ENCODE results near the gene CDK6.
"Not testable (repeated sequence)": the region's sequence is repeated elsewhere in the genome, so short reads cannot be mapped to it uniquely, and the experiment has no call there.

CDK6 gene

GRCh38 chr7:92622030-92622429, 214.3 kb downstream of the CDK6 start:
- no peak for DNase-seq (ENCODE audit: low read depth)

DNA sequence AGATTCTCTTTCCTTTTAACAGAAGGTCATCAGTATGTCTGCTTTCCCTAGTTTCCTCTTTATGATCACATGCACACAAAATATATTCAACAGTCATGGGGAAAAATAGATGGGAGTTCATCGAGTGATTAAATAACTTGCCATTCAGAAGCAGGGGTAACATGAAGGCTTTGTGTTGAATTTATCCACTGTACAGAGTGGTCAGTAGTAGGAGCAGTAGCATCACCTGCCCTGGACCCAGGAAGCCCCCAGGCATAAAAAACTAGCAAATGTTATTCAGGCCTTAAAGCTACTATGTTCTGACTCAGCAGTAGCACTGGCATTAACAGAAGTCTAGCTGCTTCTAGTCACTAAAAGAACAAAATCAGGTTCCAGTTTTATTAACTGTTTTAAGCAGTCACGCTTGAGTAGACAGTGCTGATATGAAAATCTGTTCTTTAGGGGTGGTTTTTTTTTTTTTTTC, 214.8 kb downstream of the CDK6 start:
- peak; percentile 47 for DNase-seq (ENCODE audit: low read depth)

GRCh38 chr7:92621026-92621540, 215.3 kb downstream of the CDK6 start:
- peak; percentile 95 for DNase-seq (ENCODE audit: low read depth)

DNA sequence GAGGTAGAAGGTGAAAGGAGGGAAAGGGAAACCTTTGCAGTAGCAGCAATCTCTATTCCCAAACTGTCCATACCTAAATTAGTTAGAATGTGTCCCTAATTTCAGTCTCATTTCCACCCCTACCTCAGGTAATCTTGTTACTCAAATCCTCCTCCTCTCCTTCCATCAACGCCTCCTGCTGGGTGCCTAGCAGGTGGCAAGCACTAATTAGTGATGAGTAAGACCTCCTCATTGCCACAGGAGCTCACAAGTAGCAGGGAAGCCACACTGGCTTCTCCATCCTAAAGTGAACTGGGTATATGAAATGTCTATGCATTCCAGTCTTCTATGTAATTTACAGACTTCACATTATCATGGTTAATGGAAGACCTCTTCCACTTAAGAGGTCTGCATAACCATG, 220.5 kb downstream of the CDK6 start:
- DNase-seq (ENCODE audit: low read depth), result no peak

- peak; percentile 47 for DNase-seq (ENCODE audit: low read depth)
These were observed 221.7 kb downstream of the CDK6 start for GRCh38 chr7:92614660-92615174.

- no peak for DNase-seq (ENCODE audit: low read depth)
These were observed 222.7 kb downstream of the CDK6 start for GRCh38 chr7:92613720-92614119.

DNA sequence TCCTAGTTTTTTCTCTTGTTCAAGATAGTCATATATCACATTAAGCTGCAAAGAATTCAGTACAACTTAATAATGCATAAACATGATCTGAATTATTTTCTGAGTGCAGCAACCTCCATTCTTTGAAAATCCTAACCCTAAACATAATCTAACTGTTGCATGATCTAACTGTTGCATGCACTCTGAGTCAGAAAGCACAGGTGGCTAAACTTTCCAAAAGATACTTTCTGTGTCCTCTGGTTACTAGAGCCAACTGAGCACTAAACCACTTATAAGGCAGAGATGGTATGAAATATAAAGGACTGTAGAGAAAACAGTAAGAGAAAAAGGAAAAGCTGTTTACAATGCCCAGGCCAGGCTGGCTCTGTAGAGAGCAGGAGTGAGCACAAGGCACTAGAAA, 223.2 kb downstream of the CDK6 start:
- DNase-seq (ENCODE audit: low read depth), result no peak

GRCh38 chr7:92612501-92612900, 223.9 kb downstream of the CDK6 start:
- peak; percentile 58 for DNase-seq (ENCODE audit: low read depth)

- no peak for DNase-seq (ENCODE audit: low read depth)
These were observed 224.6 kb downstream of the CDK6 start for GRCh38 chr7:92611735-92612134.

GRCh38 chr7:92609921-92610518, 226.4 kb downstream of the CDK6 start:
- peak; percentile 34 for DNase-seq (ENCODE audit: low read depth)

- DNase-seq (ENCODE audit: low read depth), result no peak
These were observed 227.7 kb downstream of the CDK6 start for GRCh38 chr7:92608380-92609322.

DNA sequence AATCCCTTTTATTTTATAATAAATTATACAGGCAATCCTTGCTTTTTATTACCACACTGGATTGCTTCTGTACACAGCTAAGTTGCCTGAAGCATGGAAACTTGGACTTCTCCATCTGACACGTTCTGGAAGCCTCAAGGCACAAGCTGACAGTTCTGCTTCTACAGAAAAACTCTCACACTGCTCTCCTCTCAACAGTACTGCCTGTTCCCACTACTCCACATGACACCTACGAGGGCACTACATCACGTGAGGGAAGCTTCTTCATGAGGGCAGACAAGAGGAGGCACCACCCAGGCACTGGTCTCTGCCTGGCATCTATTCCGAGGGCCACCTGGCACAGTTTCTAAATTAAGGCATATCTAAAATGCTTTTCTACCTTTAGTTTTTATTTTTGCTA, 229.4 kb downstream of the CDK6 start:
- no peak for DNase-seq (ENCODE audit: low read depth)

GRCh38 chr7:92604517-92604916, 231.9 kb downstream of the CDK6 start:
- DNase-seq (ENCODE audit: low read depth), result not testable (repeated sequence)

GRCh38 chr7:92603089-92603445, 233.3 kb downstream of the CDK6 start:
- DNase-seq (ENCODE audit: low read depth), result no peak

- peak; percentile 31 for DNase-seq (ENCODE audit: low read depth)
These were observed 233.9 kb downstream of the CDK6 start for GRCh38 chr7:92602352-92603088.

GRCh38 chr7:92598310-92598981, 237.9 kb downstream of the CDK6 start:
- no peak for DNase-seq (ENCODE audit: low read depth)

- DNase-seq (ENCODE audit: low read depth), result no peak
These were observed 241.1 kb downstream of the CDK6 start for GRCh38 chr7:92595281-92595680.

DNA sequence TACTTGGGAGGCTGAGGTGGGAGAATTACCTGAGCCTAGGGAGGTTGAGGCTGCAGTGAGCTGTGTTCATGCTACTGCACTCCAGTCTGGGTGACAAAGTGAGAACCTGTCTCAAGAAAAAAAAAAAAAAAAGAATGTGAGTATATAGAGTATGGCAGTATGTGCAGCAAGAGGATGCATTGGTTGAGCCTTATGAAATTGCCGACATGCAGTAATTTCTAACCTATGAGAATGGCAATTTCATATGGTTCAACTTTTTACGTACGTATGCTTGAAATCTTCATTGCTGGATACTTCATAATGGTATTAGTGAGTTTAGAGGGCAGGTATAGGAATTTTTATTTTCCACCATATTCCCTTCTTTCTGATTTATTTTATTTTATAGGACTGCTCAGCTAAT, 241.6 kb downstream of the CDK6 start:
- no peak for DNase-seq (ENCODE audit: low read depth)

DNA sequence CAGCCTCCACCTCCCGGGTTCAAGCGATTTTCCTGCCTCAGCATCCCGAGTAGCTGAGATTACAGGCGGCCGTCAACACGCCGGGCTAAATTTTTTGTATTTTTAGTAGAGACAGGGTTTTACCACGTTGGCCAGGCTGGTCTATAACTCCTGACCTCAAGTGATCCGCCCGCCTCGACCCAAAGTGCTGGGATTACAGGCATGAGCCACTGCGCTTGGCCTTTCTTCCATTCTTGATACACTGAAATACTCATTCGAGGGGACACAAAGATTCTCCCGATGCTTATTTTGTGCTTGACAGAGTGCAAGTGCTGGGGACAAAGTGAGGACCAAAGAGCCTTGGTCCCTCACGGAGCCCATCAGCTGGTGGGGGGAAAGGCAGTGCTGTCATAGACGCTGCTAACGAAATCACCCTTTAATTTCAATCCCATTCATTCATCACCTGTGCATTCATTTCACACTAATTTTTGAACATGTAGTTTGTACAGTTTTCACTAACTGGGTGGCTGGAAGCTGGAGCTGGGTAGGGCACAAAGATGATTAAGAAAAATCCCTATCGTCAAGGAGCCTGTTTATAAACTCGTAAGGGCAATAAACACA, 245.6 kb downstream of the CDK6 start:
- no peak for DNase-seq (ENCODE audit: low read depth)

GRCh38 chr7:92589056-92589455, 247.3 kb downstream of the CDK6 start:
- DNase-seq (ENCODE audit: low read depth), result no peak

DNA sequence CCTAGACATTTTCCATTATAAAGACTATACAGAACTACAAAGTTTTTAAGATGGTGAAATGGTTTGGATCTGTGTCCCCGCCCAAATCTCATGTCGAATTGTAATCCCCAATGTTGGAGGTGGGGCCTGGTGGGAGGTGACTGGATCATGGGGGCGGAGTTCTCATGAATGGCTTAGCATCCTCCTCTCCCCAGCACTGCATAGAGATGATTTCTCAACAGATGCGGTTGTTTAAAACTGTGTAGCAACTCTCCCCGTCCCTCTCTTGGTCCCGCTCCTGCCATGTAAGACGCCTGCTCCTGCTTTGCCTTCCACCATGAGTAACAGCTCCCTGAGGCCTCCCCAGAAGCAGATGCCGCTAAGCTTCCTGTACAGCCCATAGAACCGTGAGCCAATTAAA, 247.8 kb downstream of the CDK6 start:
- DNase-seq (ENCODE audit: low read depth), result peak; percentile 51
